ENCODE measurements around the gene NDUFB10.

NDUFB10 gene

DNA sequence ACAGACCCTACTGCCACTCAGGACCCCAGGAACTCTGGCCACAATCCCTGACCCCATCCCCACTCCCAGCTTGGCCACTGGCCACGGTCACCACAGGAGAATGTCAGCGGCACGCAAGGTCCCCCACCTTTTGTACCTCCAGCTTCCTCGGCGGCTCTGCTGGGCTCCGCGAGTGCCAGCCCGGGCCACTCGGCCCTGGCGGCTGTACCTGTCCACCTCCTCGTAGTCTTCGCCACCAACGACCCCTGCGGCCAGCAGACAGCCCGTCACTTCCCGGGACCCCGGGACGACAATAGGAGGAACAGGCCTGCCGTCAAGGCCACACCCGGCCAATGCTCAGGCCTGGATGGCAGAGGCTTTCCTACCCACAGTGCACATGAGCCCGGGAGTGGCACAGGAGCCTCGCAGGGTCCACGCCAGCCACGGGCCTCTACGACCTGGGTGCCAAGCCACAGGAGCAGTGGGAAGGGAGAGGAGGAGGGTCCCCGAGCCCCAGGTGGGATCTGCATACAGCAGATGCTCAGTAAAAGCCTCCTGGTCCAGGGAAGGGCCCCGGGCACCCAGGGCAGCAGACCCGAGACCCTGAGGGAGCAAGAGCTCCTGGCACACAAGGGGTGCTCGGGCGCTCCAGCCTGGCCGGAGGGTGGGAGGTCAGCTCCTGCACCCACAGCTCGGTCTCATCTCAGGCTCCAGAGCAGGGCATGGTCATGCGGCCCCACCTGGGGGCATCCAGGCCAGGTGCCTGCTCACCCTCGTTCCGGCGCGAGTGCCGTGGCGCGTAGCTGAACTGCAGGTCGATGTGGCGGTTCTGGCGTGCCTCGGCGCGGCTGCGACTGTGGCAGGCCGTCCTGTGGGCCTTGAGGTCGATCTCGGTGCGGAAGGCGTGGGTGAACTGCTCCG is 42.4 kb downstream of the NDUFB10 start:
- TF ChIP-seq EZH2phosphoT487 (IDR thresholded peaks at IDR 0.05; ENCODE audit: borderline replicate concordance, low read length), result no peak
- TF ChIP-seq CTCF (IDR thresholded peaks at IDR 0.05; ENCODE audit: low read depth, low read length, poor library complexity, severe bottlenecking), result no peak
- Histone ChIP-seq H3K9me3 (ENCODE audit: control insufficient read depth, insufficient read depth, low read length) (no peaks in the 10 kb centered on the region), H3F3A (ENCODE audit: control insufficient read depth, insufficient read depth) (peaks cover 2% of the 10 kb centered on the region; the same call in 1 of the 2 replicates), H3K36me3 (ENCODE audit: control insufficient read depth, low read length) (peaks cover 92% of the 10 kb centered on the region), H3K4me2 (ENCODE audit: low read length) (no peak overlapping the region), H3K9me2 (replicated peaks; ENCODE audit: control insufficient read depth, low read length) (no peaks in the 10 kb centered on the region), H3K4me3 (ENCODE audit: low read length) (no peak overlapping the region), H3K27me3 (ENCODE audit: control insufficient read depth, low read length) (no peaks in the 10 kb centered on the region), H3K4me1 (ENCODE audit: control insufficient read depth, low read length) (peaks cover 24% of the 10 kb centered on the region), H3K79me2 (ENCODE audit: control insufficient read depth, low read length) (peaks cover 53% of the 10 kb centered on the region), H4K20me1 (ENCODE audit: control insufficient read depth, insufficient read depth, low read depth, low read length) (peaks cover 18% of the 10 kb centered on the region), H3K27ac (ENCODE audit: low read depth, low read length) (no peak overlapping the region)

DNA sequence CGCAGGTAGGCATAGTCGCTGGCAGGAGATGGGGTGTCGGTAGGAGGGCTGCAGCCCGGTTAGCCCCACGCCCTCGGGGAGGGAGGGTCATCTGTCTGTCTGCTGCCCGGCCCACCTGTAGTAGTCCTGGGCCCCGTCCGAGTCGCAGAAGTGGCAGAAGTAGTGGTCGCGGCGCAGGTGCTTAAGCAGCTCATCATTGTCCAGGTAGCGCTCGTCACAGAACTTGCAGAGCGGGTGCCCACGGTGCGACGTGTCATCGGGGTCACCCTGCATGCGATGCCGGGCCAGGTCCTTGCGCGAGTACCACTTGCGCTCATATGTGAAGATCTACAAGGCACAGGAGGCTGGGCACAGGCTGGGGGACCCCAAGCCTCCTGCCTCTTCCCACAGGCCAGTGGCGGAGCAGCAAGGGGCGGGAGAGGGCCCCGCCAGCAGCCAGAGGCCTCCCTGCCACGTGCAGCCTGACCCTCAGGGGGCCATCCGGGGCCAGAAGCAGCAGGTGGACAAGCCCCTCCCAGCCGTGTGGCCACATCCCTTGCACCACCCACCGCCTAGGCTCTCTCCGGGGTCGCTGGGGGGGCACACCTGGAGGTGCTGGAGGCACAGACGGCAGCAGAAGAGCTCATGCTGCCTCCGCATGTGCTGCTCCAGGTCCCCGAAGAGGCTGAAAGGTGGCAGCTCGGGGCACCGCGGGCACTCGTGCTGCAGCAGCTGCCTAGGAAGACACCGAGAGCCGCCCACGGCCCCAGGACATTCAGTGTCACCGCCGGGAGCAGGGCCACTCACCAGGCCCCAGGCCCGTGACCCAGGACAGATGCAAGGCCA is 43.3 kb downstream of the NDUFB10 start:
- Histone ChIP-seq H3K4me1 (ENCODE audit: control insufficient read depth, low read length) (peaks cover 33% of the 10 kb centered on the region), H3K4me2 (ENCODE audit: low read length) (no peak overlapping the region), H3K36me3 (ENCODE audit: control insufficient read depth, low read length) (peaks cover 93% of the 10 kb centered on the region), H3K9me2 (replicated peaks; ENCODE audit: control insufficient read depth, low read length) (no peaks in the 10 kb centered on the region), H3F3A (ENCODE audit: control insufficient read depth, insufficient read depth) (no peaks in the 10 kb centered on the region), H3K79me2 (ENCODE audit: control insufficient read depth, low read length) (peaks cover 62% of the 10 kb centered on the region), H4K20me1 (ENCODE audit: control insufficient read depth, insufficient read depth, low read depth, low read length) (peaks cover 27% of the 10 kb centered on the region), H3K9me3 (ENCODE audit: control insufficient read depth, insufficient read depth, low read length) (no peaks in the 10 kb centered on the region), H3K27me3 (ENCODE audit: control insufficient read depth, low read length) (no peaks in the 10 kb centered on the region), H3K27ac (ENCODE audit: low read depth, low read length) (no peak overlapping the region), H3K4me3 (ENCODE audit: low read length) (no peak overlapping the region)
- no peak for TF ChIP-seq CTCF (IDR thresholded peaks at IDR 0.05; ENCODE audit: low read depth, low read length, poor library complexity, severe bottlenecking)
- no peak for TF ChIP-seq EZH2phosphoT487 (IDR thresholded peaks at IDR 0.05; ENCODE audit: borderline replicate concordance, low read length)

DNA sequence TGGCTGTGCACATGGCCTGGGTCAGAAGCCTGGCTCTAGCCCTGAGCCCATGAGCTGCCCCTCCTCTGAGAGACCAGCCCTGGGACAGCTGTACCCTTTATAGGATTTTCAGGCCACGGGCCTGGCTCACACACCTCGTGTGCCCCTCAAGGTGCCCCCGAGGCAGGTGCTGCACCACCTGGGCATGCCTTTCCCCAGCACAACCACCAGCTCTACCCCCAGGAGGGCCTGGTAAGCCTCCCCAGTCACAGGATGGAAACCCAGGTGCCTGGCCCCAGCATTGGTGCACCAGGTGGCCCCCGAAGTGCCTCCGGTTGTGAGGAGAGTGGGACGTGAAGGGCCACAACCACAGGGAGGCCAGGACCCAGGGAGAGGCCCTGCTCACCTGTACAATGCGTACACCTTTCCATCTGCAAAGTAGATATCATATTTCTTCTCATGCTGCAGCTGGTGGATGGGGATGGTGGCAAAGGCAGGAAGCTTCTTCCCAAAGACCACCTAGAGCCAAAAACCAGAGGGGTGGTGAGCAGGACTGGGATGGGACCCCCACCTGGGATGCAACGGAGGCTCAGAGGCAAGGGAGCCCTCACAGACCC is 44.0 kb downstream of the NDUFB10 start:
- peaks cover 40% of the 10 kb centered on the region for H3K4me1 ChIP-seq (ENCODE audit: control insufficient read depth, low read length)
- peaks cover 93% of the 10 kb centered on the region for H3K36me3 ChIP-seq (ENCODE audit: control insufficient read depth, low read length)
- peaks cover 34% of the 10 kb centered on the region for H4K20me1 ChIP-seq (ENCODE audit: control insufficient read depth, insufficient read depth, low read depth, low read length)
- H3K9me2 ChIP-seq (replicated peaks; ENCODE audit: control insufficient read depth, low read length), result no peaks in the 10 kb centered on the region
- no peak overlapping the region for H3K4me2 ChIP-seq (ENCODE audit: low read length)
- H3K9me3 ChIP-seq (ENCODE audit: control insufficient read depth, insufficient read depth, low read length), result no peaks in the 10 kb centered on the region
- no peaks in the 10 kb centered on the region for H3K27me3 ChIP-seq (ENCODE audit: control insufficient read depth, low read length)
- no peaks in the 10 kb centered on the region for H3F3A ChIP-seq (ENCODE audit: control insufficient read depth, insufficient read depth)
- H3K79me2 ChIP-seq (ENCODE audit: control insufficient read depth, low read length), result peaks cover 69% of the 10 kb centered on the region
- no peak for TF ChIP-seq CTCF (IDR thresholded peaks at IDR 0.05; ENCODE audit: low read depth, low read length, poor library complexity, severe bottlenecking)
- H3K4me3 ChIP-seq (ENCODE audit: low read length), result no peak overlapping the region
- H3K27ac ChIP-seq (ENCODE audit: low read depth, low read length), result no peak overlapping the region
